HepG2 (cell line): ENCODE measurements around the gene PSMD6. TPM values are rescaled to one million over a fixed set of nuclear protein-coding genes. Genes with fewer than 3 reads are reported as not detected.
A peak's percentile ranks its signal among the peaks of the same experiment; 100 is the strongest.

Experiments used
- ARNTL ChIP-seq: sonication (generic); formaldehyde crosslinking; IDR thresholded peaks from 2 replicates; pipeline ENCODE4 v1.4.0; 2020; ENCODE audit warnings: mild to moderate bottlenecking, missing genetic modification reagents
- IKZF4 ChIP-seq: sonication (generic); formaldehyde crosslinking; IDR thresholded peaks from 2 replicates; pipeline ENCODE4 v1.5.1; 2020; ENCODE audit warnings: borderline replicate concordance, mild to moderate bottlenecking, low read depth, missing genetic modification reagents; ENCODE audit errors: not compliant biosample characterization
- IRX3 ChIP-seq: sonication (generic); formaldehyde crosslinking; IDR thresholded peaks from 2 replicates; pipeline ENCODE4 v1.8.1; 2023; ENCODE audit warnings: mild to moderate bottlenecking, low read depth, missing genetic modification reagents, borderline replicate concordance
- KMT2B ChIP-seq: IDR thresholded peaks from 2 replicates; pipeline ENCODE4 v1.6.1; 2016; ENCODE audit warnings: missing genetic modification reagents, missing compliant biosample characterization
- RBFOX2 ChIP-seq: fragments of 200-400 bp; formaldehyde crosslinking; IDR thresholded peaks from 2 replicates; pipeline ENCODE4 v1.6.1; 2017; ENCODE audit warnings: low read depth, mild to moderate bottlenecking, low read length
- SKI ChIP-seq: fragments of 450-650 bp; IDR thresholded peaks from one replicate; pipeline ENCODE4 v1.6.1; 2018; ENCODE audit warnings: mild to moderate bottlenecking; ENCODE audit not compliant: partially characterized antibody
- SRY ChIP-seq: sonication (generic); formaldehyde crosslinking; IDR thresholded peaks from 2 replicates; pipeline ENCODE4 v1.8.0; 2022; ENCODE audit warnings: mild to moderate bottlenecking, missing genetic modification reagents
- ZFX ChIP-seq: sonication (generic); formaldehyde crosslinking; IDR thresholded peaks from 2 replicates; pipeline ENCODE4 v1.4.0; 2020; ENCODE audit warnings: mild to moderate bottlenecking, low read depth, missing genetic modification reagents, moderate library complexity
- ZNF383 ChIP-seq: sonication (generic); formaldehyde crosslinking; IDR thresholded peaks from 2 replicates; pipeline ENCODE4 v1.4.0; 2020; ENCODE audit warnings: missing genetic modification reagents, mild to moderate bottlenecking, borderline replicate concordance
- ZNF556 ChIP-seq: sonication (generic); formaldehyde crosslinking; IDR thresholded peaks from 2 replicates; pipeline ENCODE4 v1.4.0; 2020; ENCODE audit warnings: mild to moderate bottlenecking, missing genetic modification reagents, borderline replicate concordance
- ZNF563 ChIP-seq: sonication (generic); formaldehyde crosslinking; IDR thresholded peaks from 2 replicates; pipeline ENCODE4 v1.8.0; 2022; ENCODE audit warnings: mild to moderate bottlenecking, moderate library complexity, missing genetic modification reagents
- ZNF660 ChIP-seq: sonication (generic); formaldehyde crosslinking; IDR thresholded peaks from 2 replicates; pipeline ENCODE4 v1.5.1; 2020; ENCODE audit warnings: mild to moderate bottlenecking, low read depth, missing genetic modification reagents, borderline replicate concordance
- ZNF747 ChIP-seq: sonication (generic); formaldehyde crosslinking; IDR thresholded peaks from 2 replicates; pipeline ENCODE4 v1.8.1; 2023; ENCODE audit warnings: missing genetic modification reagents, mild to moderate bottlenecking, borderline replicate concordance
- ZNF891 ChIP-seq: sonication (generic); formaldehyde crosslinking; IDR thresholded peaks from 2 replicates; pipeline ENCODE4 v1.5.0; 2020; ENCODE audit warnings: mild to moderate bottlenecking, missing genetic modification reagents
- polyA plus RNA-seq, 8 experiments: library from polyadenylated mRNA; depleted of rRNA in 3 of 8; stranded (reverse) in 7 of 8; unstranded in 1 of 8; fragments of >200 nt; fragmentation: Illumina TruSeq in 4 of 8; extraction: Trizol in 4 of 8; gene quantifications; 2 replicates each; pipeline versions ENCODE4 v1.2.1 to v1.2.3, GENCODE V29; 2011 to 2016; ENCODE audit warnings: low read depth in 4 of 8, missing spikeins in 1 of 8, mixed read lengths in 1 of 8; ENCODE audit not compliant: insufficient read depth in 1 of 8
- total RNA-seq, 5 experiments: library from RNA; depleted of rRNA; stranded (reverse); fragments of >200 nt; fragmentation: Illumina TruSeq; extraction: Trizol; gene quantifications; 2 replicates each; pipeline ENCODE4 v1.2.3, GENCODE V29; 2016; ENCODE audit warnings: low read depth in 1 of 5
- TF ChIP-seq, protein P1 (sequence below): sonication (generic); formaldehyde crosslinking; IDR thresholded peaks from 2 replicates; pipeline ENCODE4 v1.8.0; 2022; ENCODE audit warnings: missing genetic modification reagents, mild to moderate bottlenecking, inconsistent platforms, borderline replicate concordance
- TF ChIP-seq, protein P2 (sequence below): sonication (generic); formaldehyde crosslinking; IDR thresholded peaks from 2 replicates; pipeline ENCODE4 v1.5.0; 2020; ENCODE audit warnings: missing genetic modification reagents, mild to moderate bottlenecking, borderline replicate concordance
- TF ChIP-seq, protein P3 (sequence below): sonication (generic); formaldehyde crosslinking; IDR thresholded peaks from 2 replicates; pipeline ENCODE4 v1.5.0; 2020; ENCODE audit warnings: mild to moderate bottlenecking, missing genetic modification reagents
- TF ChIP-seq, protein P4 (sequence below): sonication (generic); formaldehyde crosslinking; IDR thresholded peaks from 2 replicates; pipeline ENCODE4 v1.4.0; 2020; ENCODE audit warnings: missing genetic modification reagents, borderline replicate concordance
- TF ChIP-seq, protein P5 (sequence below): sonication (generic); formaldehyde crosslinking; IDR thresholded peaks from 2 replicates; pipeline ENCODE4 v1.4.0; 2020; ENCODE audit warnings: missing genetic modification reagents

The PSMD6 gene
- total and polyA plus RNA-seq, 2 of the 13 experiments (the other 11 are each of a cell fraction or from before 2014, with no cell fraction given) = 36.8 to 117 TPM

DNA sequence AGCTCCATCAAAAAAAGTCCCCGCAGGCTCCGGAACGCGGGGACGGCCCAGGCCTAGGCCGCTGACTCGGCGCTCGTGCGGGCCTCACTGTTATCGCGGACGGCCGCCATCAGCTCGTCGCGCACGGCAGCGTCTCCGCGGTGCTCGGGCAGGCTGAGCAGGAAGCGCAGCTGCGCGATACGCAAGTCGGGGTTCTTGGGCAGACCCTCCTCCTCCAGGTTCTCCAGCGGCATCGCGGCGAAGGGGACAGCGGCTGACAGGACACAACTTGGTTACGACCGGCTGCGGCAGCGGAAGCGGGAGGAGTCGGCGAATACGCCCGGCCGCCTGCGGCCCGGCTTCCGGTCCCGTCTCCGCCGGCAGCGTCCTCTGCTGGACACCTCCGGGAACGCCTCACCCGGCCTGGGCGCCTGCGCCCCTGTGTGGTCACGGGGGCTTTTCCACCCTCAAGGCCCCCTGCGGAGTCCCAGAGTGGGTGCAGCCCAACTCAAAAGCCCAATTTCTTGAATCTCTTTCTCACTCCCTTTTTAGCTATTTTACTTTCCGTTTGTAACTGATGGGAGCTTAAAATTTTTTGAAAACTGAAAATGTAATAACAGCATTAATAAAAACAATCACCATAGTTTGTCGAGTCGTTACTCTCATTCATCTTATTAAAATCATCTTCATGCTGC lies at the start of gene PSMD6 (continued):
- TF ChIP-seq, protein P1, sequence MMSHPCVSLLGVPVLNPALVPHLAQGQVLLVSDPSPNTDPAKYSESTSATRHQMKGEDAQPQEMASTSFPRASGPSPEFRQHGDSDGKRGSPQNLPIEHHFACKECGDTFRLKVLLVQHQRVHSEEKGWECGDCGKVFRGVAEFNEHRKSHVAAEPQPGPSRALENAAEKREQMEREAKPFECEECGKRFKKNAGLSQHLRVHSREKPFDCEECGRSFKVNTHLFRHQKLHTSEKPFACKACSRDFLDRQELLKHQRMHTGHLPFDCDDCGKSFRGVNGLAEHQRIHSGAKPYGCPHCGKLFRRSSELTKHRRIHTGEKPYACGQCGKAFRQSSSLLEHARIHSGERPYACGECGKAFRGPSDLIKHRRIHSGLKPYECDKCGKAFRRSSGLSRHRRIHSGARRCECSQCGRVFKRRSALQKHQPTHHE (CRISPR knock-in tag) = peak; percentile 75; the same call in 1 of the 2 replicates
- TF ChIP-seq, protein P2, sequence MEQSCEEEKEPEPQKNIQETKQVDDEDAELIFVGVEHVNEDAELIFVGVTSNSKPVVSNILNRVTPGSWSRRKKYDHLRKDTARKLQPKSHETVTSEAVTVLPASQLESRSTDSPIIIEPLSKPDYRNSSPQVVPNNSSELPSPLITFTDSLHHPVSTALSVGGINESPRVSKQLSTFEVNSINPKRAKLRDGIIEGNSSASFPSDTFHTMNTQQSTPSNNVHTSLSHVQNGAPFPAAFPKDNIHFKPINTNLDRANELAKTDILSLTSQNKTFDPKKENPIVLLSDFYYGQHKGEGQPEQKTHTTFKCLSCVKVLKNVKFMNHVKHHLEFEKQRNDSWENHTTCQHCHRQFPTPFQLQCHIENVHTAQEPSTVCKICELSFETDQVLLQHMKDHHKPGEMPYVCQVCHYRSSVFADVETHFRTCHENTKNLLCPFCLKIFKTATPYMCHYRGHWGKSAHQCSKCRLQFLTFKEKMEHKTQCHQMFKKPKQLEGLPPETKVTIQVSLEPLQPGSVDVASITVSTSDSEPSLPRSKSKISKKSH (CRISPR knock-in tag) = peak; percentile 80
- TF ChIP-seq ARNTL (CRISPR knock-in tag) = peak; percentile 71; the same call in 1 of the 2 replicates
- peak; percentile 9 for TF ChIP-seq SKI
- TF ChIP-seq IKZF4 (CRISPR knock-in tag) = peak; percentile 96
- TF ChIP-seq ZNF556 (CRISPR knock-in tag) = peak; percentile 81; the same call in 1 of the 2 replicates
- TF ChIP-seq RBFOX2 = peak; percentile 94
- TF ChIP-seq SRY (CRISPR knock-in tag) = peak; percentile 91; the same call in 1 of the 2 replicates
- TF ChIP-seq ZFX (CRISPR knock-in tag) = peak; percentile 99
- peak; percentile 99 for TF ChIP-seq KMT2B (CRISPR knock-in tag)
- TF ChIP-seq ZNF747 (CRISPR knock-in tag) = peak; percentile 90
- TF ChIP-seq, protein P3, sequence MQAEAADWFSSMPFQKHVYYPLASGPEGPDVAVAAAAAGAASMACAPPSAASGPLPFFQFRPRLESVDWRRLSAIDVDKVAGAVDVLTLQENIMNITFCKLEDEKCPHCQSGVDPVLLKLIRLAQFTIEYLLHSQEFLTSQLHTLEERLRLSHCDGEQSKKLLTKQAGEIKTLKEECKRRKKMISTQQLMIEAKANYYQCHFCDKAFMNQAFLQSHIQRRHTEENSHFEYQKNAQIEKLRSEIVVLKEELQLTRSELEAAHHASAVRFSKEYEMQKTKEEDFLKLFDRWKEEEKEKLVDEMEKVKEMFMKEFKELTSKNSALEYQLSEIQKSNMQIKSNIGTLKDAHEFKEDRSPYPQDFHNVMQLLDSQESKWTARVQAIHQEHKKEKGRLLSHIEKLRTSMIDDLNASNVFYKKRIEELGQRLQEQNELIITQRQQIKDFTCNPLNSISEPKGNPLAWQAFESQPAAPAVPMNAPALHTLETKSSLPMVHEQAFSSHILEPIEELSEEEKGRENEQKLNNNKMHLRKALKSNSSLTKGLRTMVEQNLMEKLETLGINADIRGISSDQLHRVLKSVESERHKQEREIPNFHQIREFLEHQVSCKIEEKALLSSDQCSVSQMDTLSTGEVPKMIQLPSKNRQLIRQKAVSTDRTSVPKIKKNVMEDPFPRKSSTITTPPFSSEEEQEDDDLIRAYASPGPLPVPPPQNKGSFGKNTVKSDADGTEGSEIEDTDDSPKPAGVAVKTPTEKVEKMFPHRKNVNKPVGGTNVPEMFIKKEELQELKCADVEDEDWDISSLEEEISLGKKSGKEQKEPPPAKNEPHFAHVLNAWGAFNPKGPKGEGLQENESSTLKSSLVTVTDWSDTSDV = peak; percentile 69; the same call in 1 of the 2 replicates
- TF ChIP-seq, protein P4, sequence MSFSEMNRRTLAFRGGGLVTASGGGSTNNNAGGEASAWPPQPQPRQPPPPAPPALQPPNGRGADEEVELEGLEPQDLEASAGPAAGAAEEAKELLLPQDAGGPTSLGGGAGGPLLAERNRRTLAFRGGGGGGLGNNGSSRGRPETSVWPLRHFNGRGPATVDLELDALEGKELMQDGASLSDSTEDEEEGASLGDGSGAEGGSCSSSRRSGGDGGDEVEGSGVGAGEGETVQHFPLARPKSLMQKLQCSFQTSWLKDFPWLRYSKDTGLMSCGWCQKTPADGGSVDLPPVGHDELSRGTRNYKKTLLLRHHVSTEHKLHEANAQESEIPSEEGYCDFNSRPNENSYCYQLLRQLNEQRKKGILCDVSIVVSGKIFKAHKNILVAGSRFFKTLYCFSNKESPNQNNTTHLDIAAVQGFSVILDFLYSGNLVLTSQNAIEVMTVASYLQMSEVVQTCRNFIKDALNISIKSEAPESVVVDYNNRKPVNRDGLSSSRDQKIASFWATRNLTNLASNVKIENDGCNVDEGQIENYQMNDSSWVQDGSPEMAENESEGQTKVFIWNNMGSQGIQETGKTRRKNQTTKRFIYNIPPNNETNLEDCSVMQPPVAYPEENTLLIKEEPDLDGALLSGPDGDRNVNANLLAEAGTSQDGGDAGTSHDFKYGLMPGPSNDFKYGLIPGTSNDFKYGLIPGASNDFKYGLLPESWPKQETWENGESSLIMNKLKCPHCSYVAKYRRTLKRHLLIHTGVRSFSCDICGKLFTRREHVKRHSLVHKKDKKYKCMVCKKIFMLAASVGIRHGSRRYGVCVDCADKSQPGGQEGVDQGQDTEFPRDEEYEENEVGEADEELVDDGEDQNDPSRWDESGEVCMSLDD (CRISPR knock-in tag) = no peak
- peak; percentile 97 for TF ChIP-seq ZNF891 (CRISPR knock-in tag)
- no peak for TF ChIP-seq ZNF383 (CRISPR knock-in tag)
- no peak for TF ChIP-seq ZNF660
- TF ChIP-seq IRX3 (CRISPR knock-in tag) = peak; percentile 82
- TF ChIP-seq ZNF563 (CRISPR knock-in tag) = peak; percentile 92
- TF ChIP-seq, protein P5, sequence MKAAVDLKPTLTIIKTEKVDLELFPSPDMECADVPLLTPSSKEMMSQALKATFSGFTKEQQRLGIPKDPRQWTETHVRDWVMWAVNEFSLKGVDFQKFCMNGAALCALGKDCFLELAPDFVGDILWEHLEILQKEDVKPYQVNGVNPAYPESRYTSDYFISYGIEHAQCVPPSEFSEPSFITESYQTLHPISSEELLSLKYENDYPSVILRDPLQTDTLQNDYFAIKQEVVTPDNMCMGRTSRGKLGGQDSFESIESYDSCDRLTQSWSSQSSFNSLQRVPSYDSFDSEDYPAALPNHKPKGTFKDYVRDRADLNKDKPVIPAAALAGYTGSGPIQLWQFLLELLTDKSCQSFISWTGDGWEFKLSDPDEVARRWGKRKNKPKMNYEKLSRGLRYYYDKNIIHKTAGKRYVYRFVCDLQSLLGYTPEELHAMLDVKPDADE (CRISPR knock-in tag) = no peak
